RWPE1 (cell line): ENCODE results near the gene PES1.
A peak's percentile ranks its signal among the peaks of the same experiment; 100 is the strongest.

Experiments used
- CTCF ChIA-PET: fragments of 350-600 bp; sonication (Branson Sonifier 250); formaldehyde crosslinking; extraction: SDS; loops from one replicate; lab custom pipeline; 2021; lab: Yijun Ruan, JAX
- POLR2A ChIA-PET: fragments of 400-600 bp; formaldehyde crosslinking; extraction: SDS; loops from one replicate; lab custom pipeline; 2020; ENCODE audit warnings: antibody characterized with exemption; ENCODE audit not compliant: low non-redundant PET; lab: Yijun Ruan, JAX
- DNase-seq: peaks from one replicate; pipeline ENCODE4 v3.0.0; 2012; ENCODE audit warnings: low spot score
- H3K27ac ChIP-seq: fragments of 450-650 bp; 2 replicates; pipeline ENCODE4 v1.5.1; 2017
- CTCF ChIP-seq: fragments of 450-650 bp; conservative IDR thresholded peaks from 2 replicates; pipeline ENCODE4 v1.5.1; 2017; ENCODE audit warnings: low read depth, mild to moderate bottlenecking

The PES1 gene

GRCh38 chr22:30609260-30610185 is 17.8 kb upstream of the PES1 start:
- peak; percentile 89 for DNase-seq
- TF ChIP-seq CTCF = no peak
- ChIA-PET CTCF (interaction anchor here (0.5 to 0.6 kb wide), 2 partner anchors 27 to 310 kb away, joined by 4 read pairs; no protein-coding TSS in a partner anchor), POLR2A (interaction anchor here (0.6 kb wide), 1 partner anchor 1402 kb away, joined by 5 read pairs; no protein-coding TSS in a partner anchor)
- peak overlapping the region; percentile 76 for H3K27ac ChIP-seq

GRCh38 chr22:30607939-30608338 is 16.2 kb upstream of the PES1 start:
- ChIA-PET POLR2A (no interaction called here), CTCF (interaction anchor here (2.1 kb wide), 1 partner anchor 156 kb away, joined by 7 read pairs; no protein-coding TSS in a partner anchor)
- no peak for DNase-seq
- peak overlapping the region; percentile 76 for H3K27ac ChIP-seq
- no peak for TF ChIP-seq CTCF

DNA sequence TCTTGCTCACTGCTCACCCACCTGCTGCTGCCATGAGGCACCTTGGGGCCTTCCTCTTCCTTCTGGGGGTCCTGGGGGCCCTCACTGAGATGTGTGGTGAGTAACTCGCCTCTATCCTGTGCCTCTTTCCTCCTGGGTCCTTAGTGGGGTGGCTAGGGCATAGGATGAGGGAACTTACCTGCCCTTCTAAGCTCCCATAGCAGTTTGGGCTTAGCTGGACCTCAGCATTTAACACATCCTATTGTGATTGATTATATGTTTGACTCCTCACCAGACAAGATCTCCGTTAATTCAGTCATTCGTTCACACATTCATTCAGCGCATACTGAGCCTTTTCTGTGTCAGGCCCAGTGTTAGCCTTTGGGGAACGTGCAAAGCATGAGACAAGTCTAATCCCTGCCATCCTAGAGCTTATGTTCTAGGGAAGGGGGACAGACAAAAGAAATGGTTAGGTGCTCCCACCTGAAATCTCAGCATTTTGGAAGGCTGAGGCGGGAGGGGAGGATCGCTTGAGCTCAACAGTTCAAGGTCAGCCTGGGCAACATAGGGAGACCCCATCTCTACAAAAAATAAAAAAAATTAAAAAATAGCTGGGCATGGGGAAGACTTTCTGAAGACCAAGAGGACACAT is 15.7 kb upstream of the PES1 start:
- CTCF ChIA-PET = interaction anchor here (0.6 to 2.1 kb wide), 2 partner anchors 27 to 156 kb away, joined by 3 to 7 read pairs; no protein-coding TSS in a partner anchor
- H3K27ac ChIP-seq = peak overlapping the region; percentile 76
- TF ChIP-seq CTCF = no peak
- POLR2A ChIA-PET = no interaction called here
- DNase-seq = no peak

DNA sequence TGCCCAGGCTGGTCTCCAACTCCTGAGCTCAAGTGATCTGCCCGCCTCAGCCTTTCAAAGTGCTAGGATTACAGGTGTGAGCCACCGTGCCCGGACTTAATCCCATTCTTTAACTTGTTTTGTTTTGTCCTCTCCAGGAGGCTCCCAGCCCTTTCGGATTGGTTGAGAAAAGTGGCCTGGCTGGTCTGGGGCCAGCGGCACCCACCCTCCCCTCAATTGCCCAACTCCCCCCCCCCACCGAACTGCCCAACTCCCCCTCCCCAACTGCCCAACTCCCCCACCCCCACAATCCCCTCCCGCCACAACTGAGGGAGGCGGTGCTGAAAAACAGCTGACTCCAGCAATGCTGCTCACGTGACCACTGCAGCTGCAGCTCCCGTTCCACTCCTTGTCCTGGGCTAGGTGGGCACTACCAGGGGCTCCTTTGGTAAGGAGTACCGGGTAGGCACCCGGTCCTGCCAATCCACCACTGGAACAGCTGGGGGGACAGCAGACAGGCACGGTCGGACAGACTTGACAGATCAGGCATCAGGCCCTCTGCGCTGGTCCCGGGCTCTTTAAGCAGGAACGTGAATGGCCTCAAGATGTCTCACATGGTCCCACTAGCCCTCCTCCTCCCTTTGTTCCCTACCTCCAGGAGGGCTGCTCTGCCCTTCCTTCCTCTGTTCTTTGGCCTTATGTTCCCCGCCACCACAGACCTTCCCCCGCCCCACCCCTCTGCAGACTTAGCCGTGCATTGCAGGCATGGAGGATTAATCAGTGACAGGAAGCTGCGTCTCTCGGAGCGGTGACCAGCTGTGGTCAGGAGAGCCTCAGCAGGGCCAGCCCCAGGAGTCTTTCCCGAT is 15.0 kb upstream of the PES1 start, which contains the start of gene TCN2:
TCN2 (plus strand) TSS at position 720 of the 845 bp plus-strand sequence. CDS start 158 bp downstream, outside the sequence.
- CTCF ChIA-PET = interaction anchor here (0.6 to 2.1 kb wide), 3 partner anchors 9 to 157 kb away, joined by 3 to 7 read pairs (median 3); no protein-coding TSS in a partner anchor
- TF ChIP-seq CTCF = no peak
- DNase-seq = peak; percentile 34
- POLR2A ChIA-PET = no interaction called here
- H3K27ac ChIP-seq = peak within 1 kb of the TSS; percentile 76

GRCh38 chr22:30605449-30606110 is 13.9 kb upstream of the PES1 start:
- no peak overlapping the region for H3K27ac ChIP-seq

More at GRCh38 chr22:30605449-30606110, 13.9 kb upstream of the PES1 start:
- peak; percentile 24 for DNase-seq
- POLR2A ChIA-PET = no interaction called here
- TF ChIP-seq CTCF = peak; percentile 51
- CTCF ChIA-PET = interaction anchor here (0.6 kb wide), 1 partner anchor 314 kb away, joined by 4 read pairs; no protein-coding TSS in a partner anchor
